Stimulated activated CD8-positive, alpha-beta memory T cell treated with anti-CD3 and anti-CD28 coated beads, Interleukin-2, amount 100 ng/mL, for 1 hour (primary cell): ENCODE data around the gene ZNF48.

Experiments
- DNase-seq, 2 donors: peaks; one replicate each; pipeline ENCODE4 v3.0.0-alpha.2; 2020; ENCODE audit warnings: low read depth in 2 of 2

ZNF48 gene

DNA sequence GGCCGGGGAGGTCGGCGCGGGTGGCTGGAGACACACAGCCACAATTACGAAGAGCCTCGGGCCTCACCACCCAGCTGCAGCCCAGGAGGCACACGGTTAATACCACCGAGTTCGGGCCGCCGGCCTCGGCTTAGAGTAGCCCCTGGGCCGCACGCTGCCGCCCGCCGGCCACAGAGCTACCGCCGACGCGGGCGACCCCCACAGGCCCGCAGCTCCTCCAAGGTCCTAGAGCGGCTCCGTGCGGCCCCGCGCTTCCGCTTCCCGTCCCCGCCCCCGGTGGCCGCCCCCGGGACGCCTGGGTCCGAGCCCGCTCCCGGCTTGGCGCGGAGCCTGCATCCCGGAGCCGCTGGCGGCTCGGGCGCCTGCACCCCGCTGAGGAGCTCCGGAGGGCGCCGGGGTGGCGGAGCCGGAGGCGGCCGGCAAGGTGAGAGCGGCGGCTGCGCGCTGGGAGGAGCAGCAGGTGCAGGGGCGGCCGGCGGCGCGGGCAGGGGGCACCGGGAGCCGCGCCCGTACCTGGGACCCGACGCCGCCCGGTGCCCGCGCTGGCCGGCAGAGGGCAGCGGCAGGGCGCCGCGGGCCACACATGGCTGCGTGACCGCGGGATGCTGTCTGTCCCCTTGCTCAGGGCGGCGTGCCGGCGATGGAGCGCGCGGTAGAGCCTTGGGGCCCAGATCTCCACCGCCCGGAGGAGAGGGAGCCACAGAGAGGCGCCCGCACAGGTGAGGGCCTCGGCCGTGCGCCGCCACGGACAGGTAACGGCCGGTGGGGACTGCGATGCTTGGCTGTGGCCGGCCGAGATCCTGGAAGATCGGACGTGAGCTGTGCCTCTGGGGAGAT is at the start of gene ZNF48:
Gene ZNF48, plus strand, starts transcription at position 266 of the 837 bp plus-strand sequence. Its CDS starts 375 bp downstream, at position 641.
- DNase-seq: peak in 1 of 2 donors; percentile 24

DNA sequence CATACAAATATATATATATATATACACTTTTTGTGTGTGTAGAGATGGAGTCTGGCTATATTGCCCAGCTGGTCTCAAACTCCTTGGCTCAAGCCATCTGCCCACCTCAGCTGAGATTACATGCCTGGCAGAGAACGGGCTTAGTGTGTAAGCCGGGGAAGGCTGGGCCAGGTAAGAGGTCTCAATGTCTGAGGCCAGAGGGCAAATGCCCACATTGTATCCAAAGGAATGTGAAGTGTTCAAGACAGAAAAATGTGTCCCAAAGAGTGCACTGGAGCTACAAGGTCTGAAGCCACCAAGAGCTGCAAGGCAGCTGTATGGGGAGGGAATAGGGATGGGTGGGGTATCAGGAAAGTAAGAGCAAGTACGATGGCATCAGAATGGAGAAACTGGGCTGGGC is 48.9 kb upstream of the ZNF48 start:
- DNase-seq: no peak

DNA sequence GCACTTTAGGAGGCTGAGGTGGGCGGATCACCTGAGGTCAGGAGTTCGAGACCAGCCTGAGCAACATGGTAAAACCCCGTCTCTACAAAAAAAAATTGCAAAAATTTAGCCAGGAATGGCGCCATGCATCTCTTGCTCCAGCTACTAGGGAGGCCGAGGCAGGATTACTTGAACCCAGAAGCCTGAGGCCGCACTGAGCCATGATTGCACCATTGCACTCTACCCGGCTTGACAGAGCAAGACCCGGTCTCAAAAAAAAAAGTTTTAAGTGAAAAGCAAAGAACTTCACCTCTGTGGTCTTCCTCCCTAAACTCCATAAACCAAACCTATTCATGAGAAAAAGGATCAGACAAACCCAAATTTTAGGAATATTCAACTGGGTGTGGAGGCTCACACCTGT is 47.1 kb upstream of the ZNF48 start:
- no peak for DNase-seq

DNA sequence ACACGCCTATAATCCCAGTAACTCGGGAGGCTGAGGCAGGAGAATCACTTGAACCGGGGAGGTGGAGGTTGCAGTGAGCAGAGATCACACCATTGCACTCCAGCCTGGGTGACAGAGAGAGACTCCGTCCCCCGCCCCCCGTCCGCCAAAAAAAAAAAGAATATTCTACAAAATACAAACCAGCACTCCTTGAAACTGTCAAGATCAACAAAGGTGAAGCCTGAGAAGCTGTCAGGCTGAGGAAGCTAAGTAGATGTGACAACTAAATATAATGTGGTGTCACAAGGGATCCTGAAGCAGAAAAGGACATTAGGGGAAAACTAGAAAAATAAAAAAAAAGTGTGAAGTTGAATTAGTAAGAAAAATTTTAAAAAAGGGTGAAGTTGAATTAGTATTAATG is 46.3 kb upstream of the ZNF48 start:
- DNase-seq: no peak

DNA sequence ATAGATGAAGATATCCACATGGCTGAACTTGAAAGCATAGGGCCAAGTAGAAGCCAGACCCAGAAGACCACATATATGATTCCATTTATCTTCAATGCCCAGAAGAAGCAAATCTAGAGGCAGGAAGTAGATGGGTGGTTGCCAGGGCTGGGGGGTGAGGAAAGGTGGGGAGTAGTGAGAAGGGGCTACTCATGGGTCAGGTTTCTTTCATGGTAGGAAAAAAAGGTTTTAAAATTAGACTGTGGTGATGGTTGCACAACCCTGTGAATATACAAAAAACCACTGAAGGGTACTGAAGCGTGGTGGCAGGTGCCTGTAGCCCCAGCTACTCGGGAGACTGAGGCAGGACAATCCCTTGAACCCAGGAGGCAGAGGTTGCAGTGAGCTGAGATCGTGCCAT is 45.5 kb upstream of the ZNF48 start:
- DNase-seq: no peak

DNA sequence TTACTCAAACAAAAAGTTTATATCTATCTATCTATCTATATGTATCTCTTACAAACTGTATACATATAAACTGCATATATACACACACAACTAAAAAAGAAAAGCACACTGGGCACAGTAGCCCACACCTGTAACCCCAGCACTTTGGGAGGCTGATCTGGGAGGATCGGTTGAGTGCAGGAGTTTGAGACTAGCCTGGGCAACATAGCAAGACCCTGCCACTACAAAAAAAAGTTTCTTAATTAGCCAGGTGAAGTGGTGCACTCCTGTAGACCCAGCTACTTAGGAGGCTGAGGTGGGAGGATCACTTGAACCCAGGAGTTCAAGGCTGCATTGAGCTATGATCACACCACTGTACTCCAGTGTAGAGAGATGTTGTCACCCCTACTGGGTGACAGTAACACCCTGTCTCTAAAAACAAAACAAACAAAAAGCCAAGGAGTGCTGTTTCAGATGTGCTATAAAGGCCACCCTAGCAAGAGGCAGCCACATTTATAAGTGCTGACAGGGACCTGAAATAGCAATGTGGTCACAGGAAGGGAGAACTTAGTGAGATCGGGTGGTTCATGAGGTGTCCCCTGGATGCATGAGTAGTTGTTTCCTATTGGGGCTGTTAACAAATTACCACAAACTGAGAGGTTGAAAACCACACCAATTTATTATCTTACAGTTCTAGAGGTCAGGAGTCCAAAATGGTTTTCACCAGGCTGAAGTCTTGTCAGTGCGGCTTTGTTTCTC is 44.9 kb upstream of the ZNF48 start:
- DNase-seq: no peak

DNA sequence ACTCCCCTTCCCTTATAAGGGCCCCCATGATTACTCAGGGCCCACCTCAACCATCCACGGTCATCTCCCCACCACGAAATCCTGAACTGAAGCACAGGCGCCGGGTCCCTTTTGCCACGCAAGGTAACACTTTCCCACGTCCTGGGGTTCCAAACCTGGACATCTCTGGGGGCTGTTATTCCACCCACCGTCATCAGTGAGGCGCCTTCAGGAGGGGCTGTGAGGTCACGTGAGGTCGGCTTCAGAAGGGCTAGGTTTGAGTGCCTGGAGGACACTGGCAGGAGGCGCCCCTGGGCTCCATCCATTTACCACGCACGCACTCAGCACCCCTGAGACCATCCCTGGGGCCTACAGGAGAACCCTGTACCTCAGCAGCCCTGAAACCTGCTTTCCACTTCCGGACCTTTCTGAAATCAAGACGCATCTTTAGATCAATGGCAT is 44.2 kb upstream of the ZNF48 start:
- no peak for DNase-seq

DNA sequence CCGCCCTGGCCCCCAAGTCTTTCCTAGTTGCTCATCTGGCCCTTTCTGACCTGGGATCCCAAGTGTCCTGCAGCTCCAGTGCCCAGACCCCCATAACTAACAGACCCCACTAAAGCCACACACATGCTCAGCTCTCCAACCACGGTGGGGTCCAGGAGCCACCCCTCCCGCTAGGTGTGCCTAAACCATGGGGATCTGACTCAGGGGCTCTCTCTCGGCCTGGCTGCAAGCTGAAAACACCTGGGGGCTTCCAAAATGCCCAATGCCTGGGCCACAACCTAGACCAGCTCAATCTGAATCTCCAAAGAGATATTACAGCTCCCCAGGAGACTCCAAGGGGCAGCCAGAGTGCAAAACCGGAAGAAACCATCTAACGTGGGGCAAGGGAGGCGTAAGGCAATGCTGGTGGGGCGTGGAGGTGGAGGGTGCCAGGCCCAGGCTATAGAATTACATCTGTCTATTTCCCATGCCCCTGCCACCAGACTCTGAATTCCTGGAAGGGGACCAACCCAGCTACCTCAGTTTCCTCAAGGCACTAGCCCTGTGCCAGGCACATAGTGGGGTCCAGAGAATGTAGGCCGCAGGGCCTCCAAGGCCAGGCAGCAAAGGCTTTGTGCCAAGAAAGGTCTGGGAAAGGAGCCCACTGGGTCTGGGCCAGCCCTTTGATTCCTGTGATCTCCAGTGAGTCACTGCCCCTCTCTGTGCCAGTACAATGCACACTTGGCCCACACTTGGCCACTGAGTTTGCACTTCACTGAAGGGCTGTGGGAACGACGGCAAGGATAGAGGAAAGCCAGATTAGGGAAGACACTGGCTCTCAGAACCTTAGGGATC is 43.4 kb upstream of the ZNF48 start:
- DNase-seq: no peak

DNA sequence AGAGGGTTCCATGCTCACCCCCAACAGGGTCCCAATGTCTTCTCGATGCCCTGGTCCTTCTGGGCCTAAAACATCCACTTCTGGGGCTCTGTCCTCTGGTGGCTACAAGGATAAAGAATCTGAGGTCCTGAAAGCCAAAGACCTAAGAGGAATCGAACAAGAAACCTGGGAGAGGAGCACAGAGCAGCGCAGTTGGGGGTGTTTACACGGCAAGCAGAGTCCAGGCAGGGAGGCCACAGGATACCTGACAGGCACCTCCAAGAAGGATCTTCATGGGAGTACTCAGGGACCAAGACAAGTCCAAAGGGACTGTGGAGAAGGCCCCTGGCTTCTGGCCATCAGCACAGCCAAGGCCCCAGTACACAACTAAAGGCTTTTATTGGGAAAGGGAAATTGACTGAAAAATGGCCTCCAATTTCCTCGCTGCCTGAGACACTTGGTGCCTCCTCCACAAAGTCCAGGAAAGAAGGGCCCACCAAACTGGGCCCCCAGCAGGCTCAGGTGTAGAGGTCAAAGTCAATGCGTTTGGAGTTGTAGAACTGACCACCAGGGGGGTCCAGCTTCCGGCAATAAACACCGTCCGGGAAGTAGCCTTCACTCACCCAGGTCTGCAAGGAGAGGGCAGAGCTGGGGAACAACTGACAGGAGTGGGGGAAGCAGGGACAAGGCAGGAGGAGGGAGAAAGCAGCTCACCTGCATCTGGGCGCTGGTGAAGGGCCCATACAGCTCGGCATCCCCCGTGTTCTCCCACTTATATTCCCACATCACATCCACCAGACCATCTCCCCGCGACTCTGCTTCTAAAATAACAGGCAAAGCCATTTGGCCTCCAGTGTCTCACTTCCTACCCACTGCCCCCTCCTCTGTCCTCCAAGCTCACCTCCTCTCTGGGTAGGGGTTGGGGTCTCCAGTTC is 42.5 kb upstream of the ZNF48 start:
- no peak for DNase-seq

DNA sequence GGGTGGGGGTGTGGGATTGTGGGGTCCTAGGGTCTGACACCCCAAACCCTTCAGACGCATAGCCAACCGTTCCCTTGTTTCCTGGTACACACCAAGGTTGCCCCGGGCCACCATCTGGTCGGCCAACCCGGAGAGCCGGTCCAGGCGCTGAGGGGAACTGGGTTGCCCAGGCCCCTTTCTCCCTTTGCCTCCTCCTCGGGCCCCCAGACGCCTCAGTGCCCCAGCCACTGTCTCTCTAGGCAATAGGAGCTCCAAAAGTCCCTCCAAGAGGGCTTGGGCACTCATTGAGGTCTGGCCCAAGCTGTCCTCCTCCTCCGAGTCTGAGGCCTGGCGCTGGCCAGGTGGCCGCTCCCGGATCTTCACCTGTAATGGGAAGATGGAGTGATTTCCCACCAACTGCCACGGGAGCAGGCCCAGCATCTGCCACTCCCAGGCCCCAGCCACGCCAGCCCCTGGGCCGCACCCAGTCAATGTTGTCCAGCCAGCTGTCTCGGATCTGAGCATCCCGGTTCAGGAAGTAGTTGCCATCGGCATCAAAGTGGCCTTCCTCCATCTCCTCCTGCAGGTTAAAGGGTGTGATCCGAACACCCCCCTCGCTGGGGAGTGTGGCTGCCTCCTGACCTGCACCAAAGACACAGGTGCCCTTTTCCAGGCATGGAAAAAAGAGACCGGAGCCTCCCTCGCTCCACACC is 41.6 kb upstream of the ZNF48 start:
- DNase-seq: no peak

DNA sequence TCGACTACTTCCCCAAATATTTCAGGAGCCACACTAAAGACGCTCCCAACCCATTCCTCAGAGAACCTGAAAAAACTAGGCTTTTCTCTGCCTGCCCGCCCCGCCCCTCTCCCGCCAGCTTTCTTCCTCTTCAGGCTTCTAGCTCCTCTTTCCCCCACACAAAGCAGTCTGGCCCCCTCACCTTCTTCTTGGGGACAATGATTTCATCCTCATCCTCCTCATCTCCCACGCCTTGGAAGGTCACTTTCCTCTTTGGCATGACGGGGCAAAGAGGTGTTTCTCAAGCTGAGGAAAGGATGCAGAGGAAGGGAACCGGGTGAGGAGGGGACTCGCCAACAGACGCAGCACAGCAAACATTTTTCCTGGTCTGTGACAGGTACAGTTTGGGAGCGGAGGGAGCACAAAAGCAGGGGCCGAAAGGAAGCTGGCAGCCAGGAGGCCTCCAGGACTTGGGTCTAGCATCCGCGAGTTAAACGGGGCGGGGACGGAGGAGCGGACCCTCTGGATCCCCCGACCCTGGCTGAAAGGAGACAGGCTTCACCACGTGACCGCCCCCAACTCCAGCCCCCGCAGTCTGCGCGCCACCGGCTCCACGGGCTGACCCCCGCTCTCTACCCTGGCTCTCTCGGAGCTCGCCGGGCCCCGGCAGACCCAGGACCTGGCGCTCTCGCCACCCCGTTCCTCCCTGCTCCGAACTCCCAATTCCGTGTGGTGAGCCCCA is 40.6 kb upstream of the ZNF48 start:
- DNase-seq: no peak

DNA sequence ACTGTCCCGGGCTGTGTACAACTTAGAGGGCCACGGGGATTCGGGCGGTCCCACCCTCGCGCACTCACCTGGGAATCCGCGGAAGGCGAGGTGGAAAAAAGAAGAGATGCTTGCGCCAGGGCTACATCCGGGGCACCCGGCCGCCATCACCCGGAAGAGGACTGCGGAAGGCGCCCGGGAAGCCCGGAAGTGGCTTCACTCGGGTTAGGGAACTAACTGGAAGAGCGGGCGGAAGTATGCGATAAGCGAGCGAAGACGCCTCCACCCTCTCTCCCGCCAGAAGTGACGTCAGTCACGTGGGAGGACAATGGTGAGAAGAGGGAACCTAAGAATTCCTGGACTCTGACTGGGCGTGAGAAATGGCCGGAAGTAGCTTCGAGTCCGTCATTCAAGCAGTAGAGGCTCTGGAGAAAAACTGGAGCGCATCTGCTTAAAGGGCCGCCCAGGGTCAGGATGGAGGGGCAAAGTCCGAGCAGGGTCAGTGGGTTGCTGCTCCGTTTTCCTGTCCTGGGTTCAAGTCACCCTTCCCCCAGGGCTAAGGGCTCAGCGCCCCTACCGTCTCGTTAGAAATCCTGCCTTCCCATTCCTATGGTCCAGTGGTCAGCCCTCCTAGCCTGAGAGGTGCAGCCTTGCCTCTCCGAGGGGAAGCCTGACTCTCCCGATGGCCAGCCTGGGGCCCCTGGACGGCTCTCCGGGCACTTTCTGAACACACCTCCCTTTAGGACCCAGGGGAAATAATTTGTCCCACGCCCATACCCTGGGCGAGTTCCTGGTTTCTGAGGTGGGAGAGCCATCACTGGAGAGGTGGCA is 39.9 kb upstream of the ZNF48 start, which contains the start of gene CD2BP2:
Gene CD2BP2, minus strand, starts transcription at position 165 of the 810 bp plus-strand sequence. CDS start 627 bp downstream, outside the sequence.
- DNase-seq: peak; percentile 75 to 77

DNA sequence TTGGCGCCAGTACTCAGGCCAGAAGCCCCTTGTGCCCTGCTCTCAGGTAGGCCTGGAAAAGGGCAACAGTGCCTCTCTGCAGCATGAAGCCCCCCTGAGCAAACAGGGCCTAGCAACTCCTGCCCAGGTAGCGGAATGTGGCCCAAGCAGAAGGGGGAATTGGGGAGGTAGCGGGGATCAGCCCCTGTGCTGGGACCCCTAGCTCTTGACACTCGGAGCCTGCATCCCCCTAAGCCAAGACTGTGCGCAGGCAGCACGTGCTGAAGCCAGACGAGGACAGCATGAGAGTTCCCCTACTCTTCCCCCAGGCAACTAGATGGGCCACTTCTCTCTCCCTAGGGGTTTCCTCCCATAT is 39.3 kb upstream of the ZNF48 start:
- DNase-seq: no peak

DNA sequence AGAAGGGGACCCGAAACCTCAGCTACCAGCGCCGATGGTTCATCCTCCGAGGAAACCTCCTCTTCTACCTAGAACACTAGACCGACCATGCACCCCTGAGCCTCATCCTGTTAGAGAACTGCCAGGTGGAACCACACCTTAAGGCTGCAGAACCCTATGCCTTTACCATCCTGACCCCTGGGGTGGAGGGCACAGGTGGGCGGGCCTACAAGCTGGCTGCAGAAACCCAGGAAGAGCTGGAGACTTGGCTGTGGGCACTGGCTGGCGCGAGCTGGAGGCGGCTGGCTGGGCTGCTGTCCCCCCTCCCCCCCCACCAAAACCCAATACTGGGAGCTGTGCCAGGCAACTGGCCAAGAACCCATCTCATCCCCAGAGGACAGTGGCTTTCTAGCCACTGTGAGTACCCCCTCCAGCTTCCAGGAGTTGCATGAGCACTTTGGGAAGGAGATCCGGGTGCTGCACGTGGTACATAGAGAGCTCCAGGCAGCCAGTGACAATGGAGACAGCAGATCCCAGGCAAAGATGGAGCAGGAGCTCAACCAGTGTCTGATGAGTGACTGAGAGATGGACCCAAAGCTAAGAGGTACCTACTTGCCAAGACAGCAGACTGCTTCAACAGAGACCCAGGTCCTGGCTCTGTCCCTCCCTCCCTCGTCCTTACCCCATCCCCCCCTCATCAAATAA is 38.7 kb upstream of the ZNF48 start:
- DNase-seq: no peak

DNA sequence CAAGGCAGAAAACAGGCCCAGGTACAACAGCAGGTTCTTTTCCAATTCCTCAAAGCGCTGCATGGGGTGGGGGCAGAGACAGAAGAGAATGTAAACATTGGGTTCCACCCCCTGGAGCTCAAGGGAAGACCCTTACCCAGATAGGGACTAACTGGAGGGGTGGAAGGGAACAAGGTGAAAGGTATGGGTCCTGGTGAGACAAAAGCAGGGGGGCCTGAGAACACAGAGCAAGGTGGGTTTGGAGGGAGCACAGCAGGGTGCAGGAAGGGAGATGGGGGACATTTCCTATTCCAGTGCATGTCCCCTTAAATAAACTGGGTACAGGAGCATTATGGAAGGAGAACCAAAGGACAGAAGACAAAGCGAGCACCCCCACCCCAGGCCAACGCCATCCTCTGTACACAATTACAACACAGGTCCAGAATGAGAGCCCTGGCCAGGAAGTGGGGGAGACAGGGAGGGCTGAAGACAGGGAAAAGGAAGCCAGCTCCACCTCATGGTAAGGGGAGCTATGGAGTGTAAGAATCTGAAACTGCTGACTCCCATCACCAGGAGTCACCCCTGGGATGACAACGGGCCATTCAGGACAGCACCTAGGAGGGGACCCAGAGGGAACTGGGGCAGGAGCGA is 38.0 kb upstream of the ZNF48 start:
- no peak for DNase-seq

DNA sequence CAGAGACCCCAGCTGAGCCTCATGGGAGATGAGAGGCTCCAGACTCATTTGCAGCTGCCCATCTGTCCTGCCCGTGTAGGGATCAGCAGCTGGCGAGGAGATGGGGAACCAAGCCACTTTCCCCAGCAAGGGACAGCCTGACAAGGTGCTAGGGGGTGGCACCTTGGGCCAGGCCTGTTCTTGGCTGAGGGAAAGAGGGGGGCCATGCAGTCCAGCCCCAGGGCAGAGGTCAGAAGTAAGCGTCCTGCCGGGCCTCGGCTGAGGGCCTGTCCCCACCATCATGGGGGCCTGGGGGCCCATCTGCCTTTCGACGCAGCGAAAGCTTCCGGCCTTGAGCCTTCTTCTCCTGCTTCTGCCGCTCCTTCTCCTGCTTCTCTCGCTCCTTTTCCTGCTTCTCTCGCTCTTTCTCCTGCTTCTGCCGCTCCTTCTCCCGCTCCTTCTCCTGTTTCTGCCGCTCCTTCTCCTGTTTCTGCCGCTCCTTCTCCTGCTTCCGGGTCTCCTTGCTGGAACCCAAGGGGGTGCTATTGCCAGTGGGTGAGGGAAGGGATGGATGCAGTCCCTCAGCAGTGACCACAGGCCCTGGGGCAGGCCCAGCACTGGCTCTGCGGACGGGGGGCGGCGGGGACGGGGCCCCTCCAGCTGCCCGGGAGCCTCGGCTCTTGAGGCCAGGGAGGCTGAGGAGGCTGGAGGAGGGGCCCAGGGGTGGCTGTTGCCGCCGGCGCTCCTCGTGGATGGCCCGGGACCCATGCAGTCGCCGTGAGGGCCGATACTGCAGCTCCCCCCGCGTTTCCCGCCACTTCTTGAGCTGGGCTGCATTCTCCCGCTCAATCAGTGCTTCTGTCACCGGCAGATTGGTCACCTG is 37.3 kb upstream of the ZNF48 start:
- no peak for DNase-seq

DNA sequence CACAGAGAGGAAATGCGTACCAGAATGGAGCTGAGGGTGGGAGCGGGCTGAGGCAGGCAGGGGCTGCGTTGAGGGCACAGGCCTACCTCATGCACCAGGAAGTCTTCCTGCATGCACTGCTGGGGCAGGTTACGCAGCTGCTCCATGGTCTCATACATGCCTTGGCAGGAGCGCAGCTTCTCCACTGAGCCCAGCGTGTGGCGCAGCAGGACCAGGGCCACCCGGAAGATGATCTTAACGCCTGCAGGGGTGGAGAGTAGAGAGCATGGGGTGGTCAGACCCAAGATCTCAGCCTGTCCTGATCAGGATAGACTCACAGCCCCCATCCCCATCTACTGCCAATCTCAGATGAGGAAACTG is 36.7 kb upstream of the ZNF48 start:
- DNase-seq: no peak
